Measurements from ENCODE around the gene MINAR2. TPM values are rescaled to one million over a fixed set of nuclear protein-coding genes. Genes with fewer than 3 reads are reported as not detected.
A peak's percentile ranks its signal among the peaks of the same experiment; 100 is the strongest.

The MINAR2 gene
- total RNA-seq, 1 donor from 2014 or later: not detected

- TF ChIP-seq EZH2phosphoT487 (IDR thresholded peaks at IDR 0.05): no peak
- TF ChIP-seq CTCF (IDR thresholded peaks at IDR 0.05): no peak
- TF ChIP-seq EZH2 (IDR thresholded peaks at IDR 0.05): no peak
- DNase-seq (ENCODE audit: low spot score): peak; percentile 37
- Histone ChIP-seq H3F3A (ENCODE audit: low read depth) (no peaks in the 10 kb centered on the region), H3K4me2 (peak overlapping the region; percentile 22), H3K27ac (no peak overlapping the region), H3K4me1 (peaks cover 12% of the 10 kb centered on the region), H3K79me2 (ENCODE audit: low read depth) (no peaks in the 10 kb centered on the region), H3K9ac (no peak overlapping the region), H3K4me3 (no peak overlapping the region), H3K36me3 (no peaks in the 10 kb centered on the region), H2AFZ (replicated peaks) (no peak overlapping the region), H3K27me3 (no peaks in the 10 kb centered on the region), H3K9me3 (ENCODE audit: low read depth) (no peaks in the 10 kb centered on the region), H4K20me1 (ENCODE audit: low read depth) (no peaks in the 10 kb centered on the region)
- Mint-ChIP-seq H3K36me3 (peaks cover 2% of the 10 kb centered on the region), H3K4me1 (peaks cover 6% of the 10 kb centered on the region), H3K4me3 (no peak overlapping the region), H3K27me3 (ENCODE audit: insufficient read depth, low read depth) (no peaks in the 10 kb centered on the region), H3K27ac (no peak overlapping the region), H3K9me3 (peaks cover 3% of the 10 kb centered on the region)
Observed at GRCh38 chr5:129724222-129724621, 23.7 kb upstream of the MINAR2 start.

- Histone ChIP-seq H3K4me1 (peaks cover 12% of the 10 kb centered on the region), H3K79me2 (ENCODE audit: low read depth) (no peaks in the 10 kb centered on the region), H3K4me2 (peak overlapping the region; percentile 22), H3K4me3 (no peak overlapping the region), H3K27me3 (no peaks in the 10 kb centered on the region), H3F3A (ENCODE audit: low read depth) (no peaks in the 10 kb centered on the region), H2AFZ (replicated peaks) (no peak overlapping the region), H3K27ac (no peak overlapping the region), H3K9ac (no peak overlapping the region), H3K36me3 (no peaks in the 10 kb centered on the region), H3K9me3 (ENCODE audit: low read depth) (no peaks in the 10 kb centered on the region), H4K20me1 (ENCODE audit: low read depth) (no peaks in the 10 kb centered on the region)
- Mint-ChIP-seq H3K9me3 (peaks cover 3% of the 10 kb centered on the region), H3K27ac (no peak overlapping the region), H3K4me1 (peaks cover 6% of the 10 kb centered on the region), H3K27me3 (ENCODE audit: insufficient read depth, low read depth) (no peaks in the 10 kb centered on the region), H3K4me3 (no peak overlapping the region), H3K36me3 (peaks cover 2% of the 10 kb centered on the region)
- no peak for DNase-seq (ENCODE audit: low spot score)
- TF ChIP-seq EZH2phosphoT487 (IDR thresholded peaks at IDR 0.05) (no peak), EZH2 (IDR thresholded peaks at IDR 0.05) (no peak), CTCF (IDR thresholded peaks at IDR 0.05) (no peak)
Observed at GRCh38 chr5:129724647-129725046, 23.2 kb upstream of the MINAR2 start.

GRCh38 chr5:129739773-129740172 lies 8.1 kb upstream of the MINAR2 start:
- Mint-ChIP-seq H3K9me3 (no peaks in the 10 kb centered on the region), H3K27me3 (ENCODE audit: insufficient read depth, low read depth) (no peaks in the 10 kb centered on the region), H3K4me3 (no peak overlapping the region), H3K27ac (no peak overlapping the region), H3K4me1 (no peaks in the 10 kb centered on the region), H3K36me3 (no peaks in the 10 kb centered on the region)
- peaks cover 9% of the 10 kb centered on the region for H3K4me1 ChIP-seq
- H3K4me2 ChIP-seq: no peak overlapping the region
- H3K4me3 ChIP-seq: no peak overlapping the region
- no peak overlapping the region for H2AFZ ChIP-seq (replicated peaks)
- no peak overlapping the region for H3K27ac ChIP-seq
- H3K9ac ChIP-seq: no peak overlapping the region
- no peaks in the 10 kb centered on the region for H4K20me1 ChIP-seq (ENCODE audit: low read depth)
- H3K36me3 ChIP-seq: no peaks in the 10 kb centered on the region
- no peaks in the 10 kb centered on the region for H3K27me3 ChIP-seq
- TF ChIP-seq CTCF (IDR thresholded peaks at IDR 0.05) (no peak), EZH2phosphoT487 (IDR thresholded peaks at IDR 0.05) (no peak), EZH2 (IDR thresholded peaks at IDR 0.05) (no peak)
- H3F3A ChIP-seq (ENCODE audit: low read depth): no peaks in the 10 kb centered on the region
- H3K79me2 ChIP-seq (ENCODE audit: low read depth): no peaks in the 10 kb centered on the region
- DNase-seq (ENCODE audit: low spot score): no peak
- H3K9me3 ChIP-seq (ENCODE audit: low read depth): no peaks in the 10 kb centered on the region
